AG20443 (cell line): ENCODE data around the gene SARDH.
A peak's percentile ranks its signal among the peaks of the same experiment; 100 is the strongest.

Experiments
- DNase-seq: peaks from one replicate; pipeline ENCODE4 v3.0.0; 2012; ENCODE audit warnings: low spot score, mixed read lengths

Gene SARDH, protein sequence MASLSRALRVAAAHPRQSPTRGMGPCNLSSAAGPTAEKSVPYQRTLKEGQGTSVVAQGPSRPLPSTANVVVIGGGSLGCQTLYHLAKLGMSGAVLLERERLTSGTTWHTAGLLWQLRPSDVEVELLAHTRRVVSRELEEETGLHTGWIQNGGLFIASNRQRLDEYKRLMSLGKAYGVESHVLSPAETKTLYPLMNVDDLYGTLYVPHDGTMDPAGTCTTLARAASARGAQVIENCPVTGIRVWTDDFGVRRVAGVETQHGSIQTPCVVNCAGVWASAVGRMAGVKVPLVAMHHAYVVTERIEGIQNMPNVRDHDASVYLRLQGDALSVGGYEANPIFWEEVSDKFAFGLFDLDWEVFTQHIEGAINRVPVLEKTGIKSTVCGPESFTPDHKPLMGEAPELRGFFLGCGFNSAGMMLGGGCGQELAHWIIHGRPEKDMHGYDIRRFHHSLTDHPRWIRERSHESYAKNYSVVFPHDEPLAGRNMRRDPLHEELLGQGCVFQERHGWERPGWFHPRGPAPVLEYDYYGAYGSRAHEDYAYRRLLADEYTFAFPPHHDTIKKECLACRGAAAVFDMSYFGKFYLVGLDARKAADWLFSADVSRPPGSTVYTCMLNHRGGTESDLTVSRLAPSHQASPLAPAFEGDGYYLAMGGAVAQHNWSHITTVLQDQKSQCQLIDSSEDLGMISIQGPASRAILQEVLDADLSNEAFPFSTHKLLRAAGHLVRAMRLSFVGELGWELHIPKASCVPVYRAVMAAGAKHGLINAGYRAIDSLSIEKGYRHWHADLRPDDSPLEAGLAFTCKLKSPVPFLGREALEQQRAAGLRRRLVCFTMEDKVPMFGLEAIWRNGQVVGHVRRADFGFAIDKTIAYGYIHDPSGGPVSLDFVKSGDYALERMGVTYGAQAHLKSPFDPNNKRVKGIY

DNA sequence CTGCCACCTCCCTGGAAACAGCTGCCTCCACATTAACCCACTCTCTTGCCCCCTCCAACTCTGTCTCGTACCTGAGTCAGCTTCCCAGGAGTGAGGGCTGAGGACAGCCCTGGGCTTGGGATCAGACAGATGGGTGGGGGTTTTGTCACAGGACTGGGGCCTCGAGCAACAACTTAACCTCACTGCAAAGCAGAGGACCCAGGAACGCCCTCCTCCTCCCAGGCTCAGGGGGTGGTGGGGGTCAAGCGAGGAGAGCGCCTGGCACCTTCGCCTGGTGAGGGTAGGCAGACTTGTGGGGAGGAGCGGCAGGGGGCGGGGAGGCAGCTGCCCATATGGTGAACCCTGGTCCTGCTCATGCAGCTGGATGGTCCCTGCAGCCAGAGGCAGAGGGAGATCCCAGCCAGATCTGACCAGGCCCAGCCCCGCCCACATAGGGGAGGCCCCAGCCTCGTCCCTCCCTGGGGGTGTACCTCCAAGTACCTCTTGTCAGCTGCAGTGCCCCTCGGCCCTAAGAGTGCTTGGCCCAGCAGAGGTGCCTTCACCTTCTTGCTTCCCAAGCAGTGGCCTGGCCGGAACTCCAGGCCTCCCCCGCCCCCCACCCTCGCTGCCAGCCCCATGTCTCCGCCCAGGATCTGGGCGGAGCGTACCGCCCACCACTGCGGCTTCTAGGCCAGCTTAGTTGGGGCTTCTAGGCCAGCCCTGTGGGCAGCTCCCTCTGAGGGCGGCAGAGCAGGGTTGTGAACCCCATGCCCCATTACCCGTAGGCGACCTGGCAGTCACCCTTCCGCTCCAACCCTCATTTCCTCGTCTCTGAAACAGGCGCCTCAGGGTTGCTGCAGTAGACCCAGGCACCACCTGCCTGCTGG is at the start of gene SARDH:
Gene SARDH, minus strand, starts transcription at position 579 of the 866 bp plus-strand sequence. CDS start 4,179 bp downstream, outside the sequence.
- DNase-seq, result peak; percentile 90

DNA sequence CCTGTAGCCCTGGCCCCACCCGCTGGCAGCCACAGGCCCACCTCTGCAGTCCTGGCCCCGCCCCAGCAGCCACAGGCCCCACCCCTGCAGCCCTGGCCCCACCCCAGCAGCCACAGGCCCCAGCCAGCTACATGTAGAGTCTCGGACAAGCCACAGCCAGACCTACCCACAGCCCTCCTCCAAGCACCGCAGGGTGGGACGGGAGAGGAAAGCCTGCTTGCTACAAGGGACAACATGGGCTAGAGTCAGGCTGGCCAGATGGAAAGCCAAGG is 49.5 kb upstream of the SARDH start:
- DNase-seq, result peak; percentile 77

DNA sequence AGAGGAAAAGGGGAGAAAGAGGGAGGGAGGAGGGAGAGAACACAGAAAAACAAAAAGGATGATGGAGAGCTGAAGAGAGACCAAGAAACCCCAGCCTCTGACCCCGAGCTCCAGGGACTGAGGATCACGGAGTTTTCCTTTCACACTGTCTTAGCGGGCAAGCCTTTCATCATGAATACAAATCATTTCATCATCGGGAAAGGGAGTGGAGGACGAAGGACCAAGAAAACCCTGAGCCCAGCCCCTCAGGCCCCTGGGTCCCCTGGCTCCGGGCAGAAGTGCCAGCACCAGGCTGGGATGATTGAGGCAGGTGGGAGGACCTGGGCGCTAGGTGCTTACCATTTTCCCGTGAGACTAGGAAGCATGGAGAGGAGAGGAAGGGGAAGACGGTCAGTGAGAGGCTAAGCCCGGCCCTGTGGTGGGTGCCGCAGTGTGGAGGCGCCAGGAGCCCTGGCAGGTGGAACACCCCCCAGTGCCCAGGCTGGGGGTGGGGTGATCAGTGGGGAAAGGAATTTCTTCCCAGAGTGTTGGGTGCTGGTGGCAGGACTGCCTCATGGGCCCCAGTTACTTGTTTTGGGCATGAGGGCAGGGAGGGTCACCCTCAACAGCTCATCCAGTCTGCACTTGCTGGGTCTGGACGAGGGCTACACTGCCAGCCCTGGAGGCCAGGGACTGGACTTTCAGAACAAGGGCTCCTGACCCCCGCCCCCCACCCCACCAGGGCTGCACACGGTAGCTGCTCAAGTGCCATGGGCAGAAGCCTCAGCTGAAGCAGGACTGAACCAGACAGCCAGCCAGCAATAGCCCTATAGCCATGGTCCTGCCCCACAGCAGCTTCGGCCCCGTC is 49.0 kb upstream of the SARDH start:
- no peak for DNase-seq

DNA sequence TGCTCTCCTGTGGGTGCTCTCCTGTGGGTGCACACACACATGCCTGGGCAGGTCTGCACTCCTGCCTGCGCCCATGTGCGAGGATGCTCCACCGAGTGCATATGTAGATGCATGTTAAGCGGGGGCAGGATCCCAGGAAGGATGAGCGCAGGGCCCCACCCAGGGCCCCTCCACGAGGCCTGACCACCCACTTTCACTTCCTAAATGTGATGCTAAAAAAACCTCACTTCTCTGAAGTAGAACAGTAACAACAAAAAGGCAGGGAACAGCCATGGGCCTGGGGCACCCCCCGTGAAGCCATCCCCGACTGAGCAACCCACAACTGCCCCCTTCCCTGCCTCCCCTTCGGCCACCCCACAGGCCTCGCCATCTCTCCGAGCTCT is 48.2 kb upstream of the SARDH start:
- no peak for DNase-seq

DNA sequence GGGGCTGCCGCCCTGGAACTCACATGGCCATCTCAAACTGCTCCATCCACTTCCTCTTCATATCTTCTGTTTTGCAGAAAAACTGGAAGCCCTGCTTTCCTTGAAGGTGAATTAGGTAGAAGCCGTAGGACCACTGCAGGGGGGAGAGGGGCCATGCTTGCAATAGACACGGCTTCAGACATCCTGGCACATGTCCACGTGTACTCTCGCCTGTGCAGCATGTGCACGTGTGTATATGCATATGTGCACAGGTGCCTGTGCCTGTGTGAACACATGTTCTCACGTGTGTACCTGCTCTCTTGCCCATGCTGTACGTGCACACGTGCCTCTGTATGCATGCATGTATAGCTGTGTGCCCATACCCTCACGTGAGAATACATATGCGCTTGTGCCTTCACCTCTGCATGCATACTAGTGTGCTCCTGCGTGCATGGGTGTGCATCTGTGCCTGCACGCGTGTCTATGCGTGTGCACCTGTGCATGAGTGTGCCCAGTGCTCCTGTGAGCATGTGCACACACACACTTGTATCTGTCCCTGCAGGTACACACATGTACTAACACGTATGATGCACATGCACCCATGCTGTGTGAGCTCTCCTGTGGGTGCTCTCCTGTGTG is 47.7 kb upstream of the SARDH start:
- no peak for DNase-seq

DNA sequence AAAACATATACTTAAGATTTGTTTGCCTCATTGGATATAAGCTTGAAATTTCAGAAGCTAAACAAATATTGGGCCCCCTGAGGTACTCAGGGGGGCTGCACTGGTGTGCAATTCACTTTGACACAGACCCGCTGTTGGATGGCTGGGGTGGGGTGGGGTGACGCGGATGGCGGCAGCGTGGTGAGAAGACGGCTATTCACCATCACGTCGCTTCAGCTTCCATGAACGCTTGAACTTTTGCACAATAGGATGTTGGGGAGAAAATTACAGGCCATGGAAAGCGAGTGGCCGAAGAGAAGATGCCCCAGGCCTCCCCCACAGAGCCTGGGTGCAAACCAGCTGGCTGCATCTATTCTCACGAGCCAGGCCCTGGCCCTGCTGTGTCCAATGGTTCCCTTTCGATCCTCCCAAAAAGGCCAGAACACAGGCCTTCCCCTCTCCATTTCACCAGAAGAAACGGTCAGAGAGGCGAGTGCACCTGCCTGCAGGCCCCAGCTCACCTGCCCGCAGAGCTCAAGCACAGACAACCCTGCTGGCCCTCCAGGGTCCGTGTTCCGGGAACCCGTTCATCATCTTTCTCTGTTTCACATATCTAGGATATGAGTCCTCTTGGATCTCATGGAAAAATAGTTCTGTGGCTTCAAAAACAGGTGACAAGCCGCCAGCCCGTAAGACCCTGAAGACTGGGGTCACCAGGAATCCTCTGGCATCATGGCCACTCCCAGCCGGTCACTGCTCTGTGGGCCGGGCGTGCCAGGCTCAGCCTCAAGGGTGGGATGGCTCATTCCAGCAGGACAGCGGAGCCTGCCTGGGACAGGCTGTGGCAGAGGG is 46.8 kb upstream of the SARDH start:
- no peak for DNase-seq

DNA sequence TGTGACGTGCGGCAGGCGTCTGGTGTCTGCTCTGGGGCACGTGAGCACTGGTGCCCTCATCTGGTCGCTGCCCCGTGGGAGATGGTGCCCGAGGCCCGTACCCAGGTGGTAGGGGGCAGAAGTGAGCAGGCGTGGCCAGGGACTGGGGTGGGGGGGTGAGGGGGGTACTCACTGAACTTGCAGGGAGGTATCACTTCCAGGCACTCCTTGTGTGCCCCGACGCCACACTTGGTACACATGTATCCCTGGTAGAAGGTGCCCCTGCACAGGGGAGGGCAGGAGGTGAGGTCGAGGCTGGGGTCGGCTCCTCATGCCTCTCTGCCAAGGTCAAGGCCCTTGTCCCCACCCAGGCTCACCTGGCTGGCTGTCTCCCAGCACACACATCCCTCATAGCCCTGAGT is 45.2 kb upstream of the SARDH start:
- no peak for DNase-seq

DNA sequence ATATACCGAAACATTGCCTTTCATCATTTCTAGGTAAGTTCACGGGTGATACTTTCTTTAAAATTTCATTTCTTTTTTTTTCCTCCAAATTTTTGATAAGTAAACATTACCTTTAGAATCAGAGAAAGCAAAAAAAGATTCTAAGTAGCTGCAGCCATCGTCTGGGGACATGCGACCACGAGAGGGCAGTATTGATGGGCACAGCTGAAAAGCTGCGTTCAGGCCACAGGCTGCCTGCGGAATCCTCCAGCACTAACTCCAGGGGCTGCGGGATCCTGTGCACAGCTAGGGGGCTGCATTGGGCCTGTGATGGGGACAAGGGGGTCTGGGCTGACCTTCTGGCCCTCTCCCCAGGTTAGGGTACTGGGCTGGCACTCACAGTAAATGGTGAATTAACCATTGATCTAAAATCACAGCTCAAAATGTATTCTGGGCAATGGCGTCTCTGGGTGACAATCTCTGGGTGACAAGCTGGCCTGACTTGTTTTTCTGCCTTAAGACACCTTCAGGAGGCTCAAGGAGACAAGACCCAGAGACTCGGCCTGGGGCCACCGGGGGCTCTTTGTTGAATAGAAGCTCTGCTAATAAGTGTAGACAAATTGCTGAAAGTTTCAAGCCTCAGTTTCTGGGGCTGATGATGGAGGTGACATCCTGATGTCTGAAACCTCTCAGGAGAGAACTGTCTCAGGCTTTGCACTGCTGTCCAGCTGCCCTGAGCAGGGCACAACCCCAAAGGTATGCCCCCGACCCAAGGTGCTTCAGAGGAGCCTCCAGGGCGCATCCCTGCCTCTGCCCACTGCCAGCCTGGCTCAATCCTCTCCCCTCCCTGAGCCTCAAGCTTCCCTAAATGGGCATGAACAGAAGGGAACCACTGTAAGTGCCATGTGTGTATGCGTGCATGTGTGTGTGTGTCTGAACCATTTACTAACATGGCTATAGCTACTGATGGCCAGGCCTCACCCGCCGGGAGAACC is 44.3 kb upstream of the SARDH start:
- peak; percentile 89 for DNase-seq

DNA sequence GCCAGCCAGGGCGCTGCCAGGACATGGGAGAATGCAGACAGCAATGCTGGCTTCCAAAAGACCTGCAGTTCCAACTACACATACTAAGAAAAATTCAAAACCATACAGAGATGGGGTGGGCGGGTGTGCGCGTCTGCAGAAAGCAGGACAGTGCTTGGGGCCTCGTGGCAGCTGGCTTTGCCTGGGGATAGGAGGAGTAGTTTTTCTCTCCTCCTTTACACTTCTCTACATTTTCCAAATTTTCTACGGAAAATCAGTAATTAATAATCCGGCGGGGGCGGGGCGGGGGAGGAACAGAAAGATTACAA is 43.6 kb upstream of the SARDH start:
- DNase-seq, result no peak

DNA sequence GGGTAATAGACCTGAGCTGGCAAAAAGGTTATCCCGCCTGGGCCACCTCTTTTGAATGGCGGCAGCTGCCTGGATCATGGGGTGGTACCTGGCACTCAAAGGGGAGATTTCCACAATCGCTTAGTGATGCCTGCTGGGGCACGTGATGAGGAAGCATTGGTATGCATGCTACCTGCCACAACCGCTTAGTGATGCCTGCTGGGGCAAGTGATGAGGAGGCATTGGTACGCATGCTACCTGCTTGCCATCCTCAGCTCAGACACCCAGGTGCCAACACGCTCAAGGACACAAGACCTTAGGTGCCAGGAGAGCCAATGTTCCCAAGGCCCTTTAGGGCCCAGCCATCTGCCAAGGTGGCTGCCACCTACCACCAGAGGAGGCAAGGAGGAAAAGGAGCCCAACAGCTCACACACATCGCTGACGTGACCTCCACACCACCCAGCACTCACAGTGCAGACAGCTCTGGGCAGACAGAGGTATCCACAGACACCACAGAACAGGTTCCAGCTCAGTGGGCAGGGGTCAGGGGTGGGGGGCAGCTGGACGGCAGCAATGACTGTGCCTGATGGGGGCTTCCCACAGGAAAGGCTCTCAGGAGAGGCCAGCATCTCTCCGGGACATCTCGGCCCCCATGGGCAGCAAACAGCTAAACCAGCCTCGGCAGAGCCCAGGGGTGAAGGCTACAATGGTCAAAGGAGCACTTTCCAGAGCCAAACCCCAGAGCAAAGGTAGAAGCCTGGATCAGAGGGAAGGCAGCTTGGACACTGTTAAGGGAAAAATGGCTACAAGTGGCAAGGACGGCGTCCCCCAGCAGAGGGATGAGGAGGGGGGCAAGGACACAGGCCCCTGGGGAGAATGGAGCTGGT is 43.0 kb upstream of the SARDH start:
- no peak for DNase-seq

DNA sequence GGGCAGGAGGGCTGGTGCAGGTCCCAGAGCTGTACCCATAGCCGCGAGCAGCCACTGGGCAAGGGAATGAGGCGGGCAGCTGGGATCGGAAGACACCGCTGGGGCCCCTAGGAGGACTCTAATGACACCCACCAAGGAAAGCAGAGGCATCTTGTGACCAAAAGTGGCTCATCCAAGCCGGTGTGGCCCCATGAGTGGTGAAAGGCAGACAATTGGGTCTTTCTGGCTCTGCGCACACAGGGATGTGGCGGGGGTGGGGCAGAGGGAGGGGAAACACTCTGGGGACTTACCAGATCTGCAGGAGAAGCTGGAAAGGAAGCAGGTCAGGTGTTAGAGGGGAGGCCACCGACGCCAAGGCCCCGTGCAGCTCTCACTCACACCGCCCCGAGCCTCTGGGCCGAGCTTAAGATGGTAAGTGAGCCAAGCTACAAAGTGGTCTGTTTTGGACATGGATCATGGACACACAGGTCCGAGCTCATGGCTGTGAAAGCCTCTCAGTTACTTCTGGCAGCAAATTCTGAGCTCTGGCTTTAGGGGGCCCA is 42.3 kb upstream of the SARDH start:
- no peak for DNase-seq

DNA sequence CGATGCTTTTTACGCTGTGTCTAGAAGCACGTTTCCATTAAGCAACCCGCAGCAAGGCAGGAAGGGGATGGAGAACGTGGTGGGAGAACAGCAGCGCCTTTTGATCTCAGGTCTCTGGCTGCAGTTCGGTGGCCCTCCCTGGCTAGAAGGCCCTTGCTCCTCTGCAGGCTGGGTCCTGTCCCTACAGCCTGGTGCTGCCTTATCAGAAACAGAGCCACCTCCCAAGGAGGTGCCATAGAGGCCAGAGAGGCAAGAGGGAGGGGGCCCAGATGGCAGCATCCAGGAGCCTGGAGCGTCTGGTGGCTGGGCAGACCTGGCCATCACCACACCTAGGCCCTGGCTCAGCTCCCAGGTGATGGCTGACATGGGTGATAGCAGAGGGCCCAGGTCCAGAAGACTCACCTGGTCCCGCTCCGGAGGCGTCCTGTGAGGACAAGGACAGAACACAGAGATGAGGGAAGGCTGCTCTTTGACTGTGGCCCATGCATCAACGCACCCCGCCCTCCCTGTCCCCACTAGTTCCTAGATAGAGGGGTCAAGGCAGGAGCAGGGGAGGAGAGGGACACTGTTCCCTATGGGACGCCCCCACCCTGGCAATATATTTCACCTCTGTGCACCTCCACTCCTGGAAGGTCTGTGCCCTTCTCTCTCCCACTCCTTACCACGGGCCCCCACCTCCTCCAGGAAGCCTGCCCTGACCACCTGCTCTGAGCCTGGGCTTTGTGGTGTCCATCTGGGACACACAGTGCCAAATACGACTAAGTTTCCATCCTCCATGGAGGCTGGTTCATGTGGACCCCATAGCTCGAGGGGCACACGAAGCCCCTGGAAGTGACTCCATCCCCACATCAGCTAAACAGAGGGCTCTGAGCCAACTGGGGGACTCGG is 41.6 kb upstream of the SARDH start:
- no peak for DNase-seq

DNA sequence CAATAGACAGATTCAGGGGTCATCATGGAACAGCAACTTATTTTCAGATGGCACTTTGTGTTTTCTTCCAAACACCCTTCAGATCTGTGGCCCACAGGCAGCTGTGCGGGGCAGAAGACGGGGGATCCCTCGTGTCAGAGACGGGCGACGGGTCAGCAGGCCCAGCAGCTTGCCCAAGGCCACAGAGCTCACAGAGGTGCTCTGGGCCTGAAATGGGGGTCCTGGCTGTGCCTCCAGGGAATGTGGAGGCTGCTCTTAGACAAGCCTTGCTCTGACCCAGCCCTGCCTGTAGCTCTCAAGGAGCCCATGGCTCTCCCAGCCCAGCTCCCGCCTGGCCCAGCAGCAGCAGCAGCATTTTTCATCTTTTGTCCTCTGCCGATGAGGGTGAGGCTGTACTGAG is 40.9 kb upstream of the SARDH start:
- no peak for DNase-seq

DNA sequence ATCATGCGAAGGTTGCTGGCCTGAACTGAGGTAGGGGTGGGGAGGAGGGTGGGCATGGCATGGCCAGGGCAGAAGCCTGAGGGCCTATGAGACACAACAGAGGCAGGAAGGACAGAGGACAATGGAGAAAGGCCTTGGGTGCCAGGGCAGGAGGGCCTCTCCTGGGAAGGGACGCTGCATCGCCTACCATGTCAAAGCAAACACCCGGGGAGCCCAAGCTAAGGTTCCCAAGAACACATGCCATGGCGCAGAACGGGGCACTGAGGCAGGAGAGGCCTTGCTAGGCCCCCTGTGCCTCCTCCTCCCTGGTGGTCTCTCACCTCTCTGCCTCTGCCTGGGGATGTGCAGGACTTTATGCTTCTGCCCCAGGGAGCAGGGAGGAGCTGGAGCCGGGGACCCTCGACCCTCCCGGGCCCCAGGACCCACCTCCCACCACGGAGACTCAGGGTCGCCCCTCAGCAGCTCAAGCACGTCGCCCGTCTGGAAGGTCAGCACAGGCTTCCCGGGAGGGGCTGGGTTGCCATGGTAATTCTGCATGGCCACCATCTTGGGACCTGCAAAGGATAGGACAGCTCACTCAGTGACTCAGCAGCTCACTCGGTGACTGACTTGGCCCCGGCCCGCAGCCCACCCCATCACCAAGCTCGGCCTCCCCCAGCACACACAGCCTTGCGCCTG is 40.3 kb upstream of the SARDH start:
- DNase-seq, result no peak

DNA sequence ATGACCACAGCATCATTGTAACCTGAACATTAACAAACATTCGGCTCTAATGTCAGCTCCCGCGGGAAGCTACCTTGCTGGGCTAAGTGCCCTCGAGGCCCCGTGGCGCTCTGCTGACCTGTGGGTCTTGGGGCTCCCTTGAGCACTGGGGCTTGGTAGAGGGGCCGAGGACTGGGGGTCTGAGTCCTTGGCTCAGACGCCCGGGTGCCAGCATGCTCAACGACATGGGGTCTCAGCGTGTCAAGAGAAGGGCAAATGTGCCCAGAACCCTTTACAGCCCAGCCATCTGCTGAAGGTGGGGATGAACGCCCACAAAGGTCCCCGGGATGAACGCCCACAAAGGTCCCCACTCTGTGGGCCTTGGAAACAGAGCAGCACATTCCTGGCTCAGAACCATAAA is 39.7 kb upstream of the SARDH start:
- DNase-seq, result no peak
